ENCODE measurements around the gene SLX4IP.

The SLX4IP gene

GRCh38 chr20:10508468-10509251, 73.6 kb downstream of the SLX4IP start:
- H3K4me3 ChIP-seq (ENCODE audit: low read depth, low read length) = no peak overlapping the region
- TF ChIP-seq CTCF (IDR thresholded peaks at IDR 0.05; ENCODE audit: borderline replicate concordance, insufficient read depth, low read depth, low read length) = no peak

- TF ChIP-seq CTCF (IDR thresholded peaks at IDR 0.05; ENCODE audit: borderline replicate concordance, insufficient read depth, low read depth, low read length) = no peak
- H3K4me3 ChIP-seq (ENCODE audit: low read depth, low read length) = no peak overlapping the region
These were observed 74.3 kb downstream of the SLX4IP start for GRCh38 chr20:10509376-10509775.

GRCh38 chr20:10510216-10510615, 75.1 kb downstream of the SLX4IP start:
- no peak overlapping the region for H3K4me3 ChIP-seq (ENCODE audit: low read depth, low read length)
- TF ChIP-seq CTCF (IDR thresholded peaks at IDR 0.05; ENCODE audit: borderline replicate concordance, insufficient read depth, low read depth, low read length) = no peak

GRCh38 chr20:10511170-10511508, 76.0 kb downstream of the SLX4IP start:
- no peak overlapping the region for H3K4me3 ChIP-seq (ENCODE audit: low read depth, low read length)
- no peak for TF ChIP-seq CTCF (IDR thresholded peaks at IDR 0.05; ENCODE audit: borderline replicate concordance, insufficient read depth, low read depth, low read length)

- no peak overlapping the region for H3K4me3 ChIP-seq (ENCODE audit: low read depth, low read length)
- no peak for TF ChIP-seq CTCF (IDR thresholded peaks at IDR 0.05; ENCODE audit: borderline replicate concordance, insufficient read depth, low read depth, low read length)
These were observed 76.6 kb downstream of the SLX4IP start for GRCh38 chr20:10511509-10512251.

GRCh38 chr20:10513061-10513460, 78.0 kb downstream of the SLX4IP start:
- no peak overlapping the region for H3K4me3 ChIP-seq (ENCODE audit: low read depth, low read length)
- no peak for TF ChIP-seq CTCF (IDR thresholded peaks at IDR 0.05; ENCODE audit: borderline replicate concordance, insufficient read depth, low read depth, low read length)

All from GM12875 (cell line).